ENCODE measurements around the gene TPSD1.

- TF ChIP-seq, protein P1, sequence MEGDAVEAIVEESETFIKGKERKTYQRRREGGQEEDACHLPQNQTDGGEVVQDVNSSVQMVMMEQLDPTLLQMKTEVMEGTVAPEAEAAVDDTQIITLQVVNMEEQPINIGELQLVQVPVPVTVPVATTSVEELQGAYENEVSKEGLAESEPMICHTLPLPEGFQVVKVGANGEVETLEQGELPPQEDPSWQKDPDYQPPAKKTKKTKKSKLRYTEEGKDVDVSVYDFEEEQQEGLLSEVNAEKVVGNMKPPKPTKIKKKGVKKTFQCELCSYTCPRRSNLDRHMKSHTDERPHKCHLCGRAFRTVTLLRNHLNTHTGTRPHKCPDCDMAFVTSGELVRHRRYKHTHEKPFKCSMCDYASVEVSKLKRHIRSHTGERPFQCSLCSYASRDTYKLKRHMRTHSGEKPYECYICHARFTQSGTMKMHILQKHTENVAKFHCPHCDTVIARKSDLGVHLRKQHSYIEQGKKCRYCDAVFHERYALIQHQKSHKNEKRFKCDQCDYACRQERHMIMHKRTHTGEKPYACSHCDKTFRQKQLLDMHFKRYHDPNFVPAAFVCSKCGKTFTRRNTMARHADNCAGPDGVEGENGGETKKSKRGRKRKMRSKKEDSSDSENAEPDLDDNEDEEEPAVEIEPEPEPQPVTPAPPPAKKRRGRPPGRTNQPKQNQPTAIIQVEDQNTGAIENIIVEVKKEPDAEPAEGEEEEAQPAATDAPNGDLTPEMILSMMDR (conservative IDR thresholded peaks at IDR 0.05; ENCODE audit: low read depth in 2 of 2), result no peak
- TF ChIP-seq EZH2 (IDR thresholded peaks at IDR 0.05; ENCODE audit: low read depth, unreplicated experiment) (no peak), POLR2AphosphoS5 (IDR thresholded peaks at IDR 0.05; ENCODE audit: low read depth) (no peak), EZH2phosphoT487 (IDR thresholded peaks at IDR 0.05; ENCODE audit: unreplicated experiment) (no peak)
Measured at GRCh38 chr16:1275791-1276579, 20.1 kb downstream of the TPSD1 start.
